HG02943 (cell line): ENCODE measurements around the gene SULT4A1.
"Not testable (repeated sequence)": the region's sequence is repeated elsewhere in the genome, so short reads cannot be mapped to it uniquely, and the experiment has no call there.

ENCODE experiments used
- ATAC-seq: cut with Tn5 transposase; IDR thresholded peaks from one replicate; pipeline ENCODE4 v1.9.1; 2021; ENCODE audit warnings: mild to moderate bottlenecking, low read depth, moderate library complexity; ENCODE audit not compliant: unreplicated experiment

Gene SULT4A1

GRCh38 chr22:43887391-43887790, 25.1 kb upstream of the SULT4A1 start:
- no peak for ATAC-seq

GRCh38 chr22:43886231-43886630, 23.9 kb upstream of the SULT4A1 start:
- ATAC-seq, result no peak

DNA sequence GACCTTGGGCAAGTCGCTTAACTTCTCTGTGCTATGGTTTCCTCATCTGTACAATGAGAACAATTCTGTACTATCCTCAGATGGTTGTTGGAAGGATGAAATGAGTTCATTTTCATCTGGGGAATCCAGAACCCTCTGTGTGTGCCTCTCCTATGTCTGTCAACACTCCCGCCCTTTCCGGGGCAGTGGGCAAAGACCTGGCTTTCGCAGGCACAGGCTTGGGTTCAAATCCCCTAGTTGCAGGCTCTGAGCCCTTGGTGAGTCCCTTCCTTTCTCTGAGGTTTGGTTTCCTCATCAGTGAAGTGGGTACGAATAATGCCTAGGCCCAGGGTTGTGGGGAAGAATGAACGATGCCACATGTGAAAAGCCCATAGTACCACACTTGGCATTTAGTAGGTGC, 23.5 kb upstream of the SULT4A1 start:
- no peak for ATAC-seq

DNA sequence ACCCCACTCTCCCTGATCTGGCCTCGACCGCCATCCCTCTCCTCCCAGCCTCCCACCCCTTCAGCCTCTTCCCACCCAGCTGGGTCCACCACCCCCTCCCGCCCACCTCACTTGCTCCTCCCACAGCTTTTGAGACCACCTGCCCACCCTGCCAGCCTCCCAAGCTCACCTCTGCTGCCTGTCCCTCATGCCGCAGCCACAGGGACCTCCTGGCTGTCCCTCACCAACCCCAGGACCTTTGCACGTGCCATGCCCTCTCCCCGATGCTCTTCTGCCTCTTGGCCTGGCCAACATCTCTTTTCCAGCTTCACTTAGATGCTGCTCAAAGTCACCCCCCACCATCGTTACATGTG, 23.0 kb upstream of the SULT4A1 start:
- ATAC-seq, result no peak

DNA sequence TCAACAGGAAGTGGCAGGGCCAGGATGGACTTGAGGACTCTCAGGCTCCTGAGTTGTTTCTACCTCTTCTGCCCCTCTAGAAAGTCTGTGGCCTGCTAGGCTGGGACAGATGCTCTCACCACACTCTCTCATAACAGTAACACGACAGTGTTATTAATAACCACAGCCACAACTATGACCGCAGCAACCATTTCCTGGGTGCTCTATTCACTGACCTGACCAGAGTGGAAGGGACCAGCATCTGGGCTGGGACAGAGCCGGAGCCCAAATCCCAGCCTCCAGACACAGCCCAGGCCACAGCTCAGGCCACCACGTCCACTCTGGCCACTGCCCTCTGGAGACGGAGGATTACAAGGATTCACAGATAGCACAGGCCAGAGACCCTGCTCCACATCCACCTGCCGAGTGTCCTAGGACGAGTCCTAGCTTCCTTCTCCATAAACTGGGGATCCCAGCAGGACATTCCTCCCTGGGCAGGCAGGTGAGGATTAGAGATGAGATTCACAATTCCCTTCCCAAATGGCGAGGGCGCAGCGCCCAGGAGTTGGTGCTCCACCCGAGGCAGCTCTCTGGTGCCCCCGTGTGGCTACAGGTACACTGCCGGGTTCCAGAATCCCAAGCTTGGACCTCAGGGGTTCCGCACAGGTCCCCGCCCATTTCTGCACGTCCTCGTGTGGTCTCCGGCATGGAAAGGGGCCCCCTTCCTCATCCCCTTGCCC, 22.4 kb upstream of the SULT4A1 start:
- ATAC-seq, result peak; percentile 62

DNA sequence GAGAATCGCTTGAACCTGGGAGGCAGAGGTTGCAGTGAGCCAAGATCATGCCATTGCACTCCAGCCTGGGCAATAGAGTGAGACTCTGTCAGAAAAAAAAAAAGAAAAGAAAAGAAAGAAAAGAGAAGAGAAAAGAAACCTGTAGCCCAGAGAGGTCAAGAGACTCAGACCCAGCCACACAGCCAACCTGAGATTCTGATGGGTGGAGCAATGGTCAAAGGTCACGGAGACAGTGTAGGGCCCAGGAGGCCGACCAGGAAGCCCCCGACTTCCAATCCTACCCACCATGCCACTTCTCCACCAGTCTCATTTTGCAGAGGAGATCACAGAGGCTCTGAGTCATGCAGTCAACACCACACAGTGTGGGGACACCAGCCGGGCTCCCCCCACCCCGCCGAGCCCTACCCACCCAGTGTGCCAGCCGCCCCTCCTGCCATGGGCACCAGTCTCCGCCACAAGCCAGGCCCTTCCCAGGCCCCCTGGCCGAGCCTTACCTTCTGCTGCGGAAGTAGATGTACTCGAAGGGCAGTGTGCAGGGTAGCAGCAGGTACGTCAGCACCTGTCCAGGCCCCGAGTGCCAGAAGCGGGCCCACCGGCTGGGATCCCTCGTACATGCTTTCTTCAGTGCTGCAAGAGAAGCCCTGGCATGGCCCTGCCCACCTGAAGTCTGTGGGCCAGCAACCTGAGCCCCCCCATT, 21.6 kb upstream of the SULT4A1 start:
- no peak for ATAC-seq

GRCh38 chr22:43883012-43883661, 20.8 kb upstream of the SULT4A1 start:
- ATAC-seq, result no peak

DNA sequence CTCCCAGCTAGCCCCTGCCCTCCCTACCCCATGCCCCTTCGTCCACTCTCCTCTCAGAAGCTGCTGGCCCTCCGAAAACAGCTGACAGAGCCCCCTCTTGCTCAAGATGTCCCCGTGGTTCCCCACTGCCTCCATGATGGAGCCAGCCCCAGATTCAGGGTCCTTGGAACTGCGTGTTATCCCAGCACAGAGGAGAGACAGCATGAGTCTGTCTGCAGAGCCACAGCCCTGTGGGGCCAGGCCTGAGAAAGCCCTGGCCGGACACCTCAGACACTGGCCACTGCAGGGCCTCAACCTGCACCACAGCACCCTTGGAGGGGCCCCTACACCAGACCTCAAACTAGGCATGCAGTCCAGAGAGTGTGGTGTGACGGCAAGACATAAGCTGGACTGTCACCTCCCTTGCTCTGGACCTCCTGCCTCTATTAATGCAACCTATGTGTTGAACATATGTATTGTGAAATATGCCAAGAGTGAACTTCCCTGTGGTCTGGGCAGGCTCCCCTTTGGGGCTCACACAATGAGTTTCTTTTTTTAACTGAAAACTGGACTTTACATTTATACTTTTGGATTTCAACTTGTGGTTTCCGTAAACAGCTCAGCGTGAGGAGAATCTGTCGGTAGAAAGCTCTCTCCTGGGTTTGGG, 19.9 kb upstream of the SULT4A1 start:
- ATAC-seq, result no peak

DNA sequence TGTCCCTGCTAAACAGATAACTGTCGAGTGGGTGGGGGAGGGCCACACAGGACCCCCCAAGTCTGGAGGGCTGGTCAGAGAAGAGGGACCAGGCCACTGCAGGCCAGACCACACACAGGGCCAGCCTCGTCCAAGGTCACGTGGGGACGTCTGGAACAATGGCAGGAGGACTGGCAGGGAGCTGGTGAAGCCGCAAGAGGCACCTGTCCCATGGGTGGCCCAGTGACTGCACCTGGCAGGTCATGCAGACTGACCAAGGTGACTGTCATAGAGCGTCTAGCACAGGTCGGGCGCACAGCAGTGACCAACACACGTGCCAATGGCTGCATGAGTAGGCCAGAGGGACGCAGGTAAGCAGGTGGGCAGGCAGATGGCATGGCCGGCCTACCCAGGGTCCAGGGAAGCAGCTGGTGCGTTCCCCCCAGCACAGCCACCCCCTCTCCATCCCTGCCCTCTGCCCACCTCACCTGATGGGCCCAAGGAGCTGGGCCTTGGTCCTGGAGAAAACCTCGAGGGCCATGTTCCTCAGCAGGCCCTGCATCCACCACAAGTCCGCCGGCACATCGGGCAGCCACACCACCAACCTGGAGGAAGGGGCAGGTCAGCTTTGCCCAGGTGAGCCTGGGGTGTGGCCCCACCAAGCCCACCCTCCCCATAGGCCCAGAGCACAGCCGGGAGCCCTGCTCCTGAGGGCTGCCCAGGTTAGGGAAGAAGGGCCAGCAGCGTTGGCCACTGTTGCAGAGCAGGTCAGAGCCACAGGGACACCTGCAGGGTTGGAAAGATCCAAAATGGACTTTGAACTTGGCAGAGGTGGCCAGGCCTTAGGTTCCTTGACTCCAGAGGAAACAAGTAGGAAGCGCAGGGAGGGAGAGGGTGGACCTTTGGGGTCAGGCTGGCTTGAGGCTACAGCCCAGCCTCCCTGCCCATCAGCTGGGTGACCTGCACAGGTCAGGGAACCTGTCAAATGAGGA, 19.1 kb upstream of the SULT4A1 start:
- no peak for ATAC-seq

DNA sequence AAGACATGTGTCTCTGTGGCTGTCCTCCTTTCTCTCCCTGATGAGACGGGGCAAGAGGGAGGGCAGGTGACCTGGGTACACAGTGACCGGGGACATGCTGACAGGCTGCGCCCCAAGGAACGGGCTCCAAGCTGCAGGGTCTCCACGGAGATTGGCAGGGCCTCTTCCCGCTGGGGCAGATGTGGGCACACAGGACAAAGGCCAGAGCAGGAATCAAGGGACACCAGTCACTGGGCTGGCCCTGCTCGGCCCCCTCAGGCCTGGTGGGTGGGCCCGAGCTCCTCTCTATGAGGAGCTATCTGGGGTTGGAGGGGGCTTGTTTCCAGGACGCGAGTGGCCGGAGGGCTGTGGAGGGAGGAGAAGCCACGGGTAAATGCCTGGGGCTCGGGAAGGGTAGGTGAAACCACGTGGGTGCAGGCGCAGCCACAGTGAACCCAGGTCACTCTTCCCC, 18.3 kb upstream of the SULT4A1 start:
- no peak for ATAC-seq

DNA sequence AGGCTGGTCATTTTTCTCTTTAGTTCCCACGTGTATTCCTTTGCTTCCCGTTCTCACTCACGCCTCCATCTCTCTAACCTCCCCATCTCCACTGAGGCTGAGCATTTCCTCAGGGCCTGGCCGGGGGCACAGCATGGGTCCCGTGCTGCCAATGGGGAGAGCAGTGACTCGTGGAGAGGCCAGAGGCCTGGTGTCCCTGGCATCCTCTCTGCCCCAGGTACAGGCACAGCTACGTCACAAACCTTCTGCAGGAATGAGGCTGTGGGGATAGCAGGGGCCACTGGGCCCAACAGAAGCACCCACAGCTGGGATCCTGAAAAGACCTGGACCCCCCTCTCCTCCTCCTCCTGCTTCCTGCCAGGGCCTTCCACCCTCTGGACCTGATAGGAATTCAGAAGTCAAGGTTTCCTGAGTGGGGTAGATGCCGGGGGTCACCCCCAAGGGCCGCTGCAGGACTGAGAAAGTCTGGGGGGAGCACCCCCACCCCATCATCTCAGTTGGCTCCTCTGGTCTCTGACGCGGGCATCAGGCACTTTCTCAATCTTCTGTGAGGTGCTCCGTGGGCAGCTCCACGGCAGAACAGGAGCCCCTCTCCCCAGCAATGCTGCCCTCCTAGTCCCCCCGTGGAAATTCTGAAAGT, 17.7 kb upstream of the SULT4A1 start:
- ATAC-seq, result no peak

GRCh38 chr22:43878831-43879550, 16.7 kb upstream of the SULT4A1 start:
- no peak for ATAC-seq

DNA sequence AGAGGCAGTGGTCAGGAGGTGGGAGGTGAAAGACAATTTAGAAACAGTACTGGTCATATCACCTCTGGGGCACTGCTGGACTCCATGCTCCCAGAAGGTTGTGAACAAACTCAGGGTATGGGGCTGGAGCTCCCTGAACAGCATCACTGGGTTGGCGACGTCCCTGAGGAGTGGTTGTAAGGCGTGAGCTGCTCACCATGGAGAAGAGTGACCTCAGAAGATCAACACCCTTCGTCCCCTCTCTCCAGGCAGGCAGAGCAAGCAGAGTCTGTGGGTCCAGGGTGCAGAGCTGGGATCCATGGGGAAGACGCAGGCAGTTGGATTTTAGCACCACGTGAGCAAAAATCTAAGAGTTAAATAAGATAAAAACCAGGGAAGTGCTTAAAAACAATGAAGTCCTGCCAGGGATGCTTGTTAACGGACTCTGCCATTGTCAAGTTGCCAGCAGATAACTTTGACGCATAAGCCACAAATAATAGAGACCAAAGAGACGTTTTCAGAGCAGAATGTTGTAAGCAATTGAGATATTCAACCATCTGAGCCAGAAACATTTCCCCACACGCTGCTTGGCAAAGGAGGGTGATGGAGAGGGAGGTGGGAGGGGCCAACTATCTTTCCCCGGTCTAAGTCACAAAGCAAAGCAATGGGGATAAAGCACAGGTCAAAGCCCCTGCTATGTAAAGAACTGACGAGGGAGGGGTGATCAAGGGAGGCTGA, 15.9 kb upstream of the SULT4A1 start:
- ATAC-seq, result no peak

DNA sequence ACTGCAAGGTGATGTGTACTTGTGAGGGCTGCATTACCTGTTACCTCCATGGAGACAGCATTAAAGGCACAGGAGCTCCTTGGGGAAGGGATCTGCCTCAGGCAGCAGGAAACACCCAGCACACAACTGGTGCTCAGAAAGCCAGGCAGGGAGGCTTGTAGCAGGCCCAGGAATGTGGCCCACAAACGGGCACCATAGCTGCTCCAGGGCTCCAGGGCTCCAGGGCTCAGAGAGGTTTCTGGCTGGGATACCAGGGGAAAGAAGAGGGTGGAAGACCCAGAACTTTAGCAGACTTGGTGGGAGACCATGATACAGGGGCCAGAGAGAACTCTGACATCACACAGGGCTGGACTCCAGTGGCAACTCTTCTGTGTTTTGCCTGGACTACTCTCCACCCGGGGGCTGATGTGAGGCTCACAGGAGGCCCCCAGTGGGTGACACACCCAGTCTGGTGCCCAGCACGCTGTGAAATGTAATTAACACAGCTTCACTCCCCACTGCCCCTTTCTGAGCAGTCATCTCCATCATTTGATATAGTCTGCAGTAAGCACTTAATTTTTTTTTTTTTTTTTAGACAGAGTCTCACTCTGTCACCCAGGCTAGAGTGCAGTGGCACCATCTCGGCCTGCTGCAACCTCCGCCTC, 14.7 kb upstream of the SULT4A1 start:
- no peak for ATAC-seq

- no peak for ATAC-seq
Observed at GRCh38 chr22:43869799-43870198, 7.5 kb upstream of the SULT4A1 start.

DNA sequence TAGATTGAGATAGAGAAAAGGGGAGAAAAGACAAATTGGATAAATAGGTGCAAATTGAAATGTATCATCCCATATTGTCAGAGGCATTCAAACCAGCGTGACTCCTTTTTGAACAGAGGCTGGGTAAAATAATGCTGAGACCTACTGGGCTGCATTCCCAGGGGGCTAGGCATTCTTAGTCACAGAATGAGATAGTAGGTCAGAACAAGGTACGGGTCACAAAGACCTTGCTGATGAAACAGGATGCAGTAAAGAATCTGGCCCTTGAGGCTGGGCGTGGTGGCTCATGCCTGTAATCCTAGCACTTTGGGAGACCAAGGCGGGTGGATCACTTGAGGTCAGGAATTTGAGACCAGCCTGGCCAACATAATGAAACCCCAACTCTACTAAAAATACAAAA, 6.7 kb upstream of the SULT4A1 start:
- ATAC-seq, result not testable (repeated sequence)

- no peak for ATAC-seq
Observed at GRCh38 chr22:43867839-43868635, 5.7 kb upstream of the SULT4A1 start.
